ENCODE data around the gene PTH2. TPM values are rescaled to one million over a fixed set of nuclear protein-coding genes. Genes with fewer than 3 reads are reported as not detected.

Gene PTH2
- total RNA-seq, 6 experiments from 2014 or later = not detected

- Mint-ChIP-seq H3K27me3 (ENCODE audit: insufficient read depth) (no peaks in the 10 kb centered on the region), H3K27ac (no peak overlapping the region), H3K36me3 (ENCODE audit: low read depth) (no peaks in the 10 kb centered on the region), H3K4me3 (no peak overlapping the region), H3K4me1 (ENCODE audit: low read depth) (peaks cover 8% of the 10 kb centered on the region), H3K9me3 (no peaks in the 10 kb centered on the region)
- DNase-seq = no peak
- TF ChIP-seq, protein P1, sequence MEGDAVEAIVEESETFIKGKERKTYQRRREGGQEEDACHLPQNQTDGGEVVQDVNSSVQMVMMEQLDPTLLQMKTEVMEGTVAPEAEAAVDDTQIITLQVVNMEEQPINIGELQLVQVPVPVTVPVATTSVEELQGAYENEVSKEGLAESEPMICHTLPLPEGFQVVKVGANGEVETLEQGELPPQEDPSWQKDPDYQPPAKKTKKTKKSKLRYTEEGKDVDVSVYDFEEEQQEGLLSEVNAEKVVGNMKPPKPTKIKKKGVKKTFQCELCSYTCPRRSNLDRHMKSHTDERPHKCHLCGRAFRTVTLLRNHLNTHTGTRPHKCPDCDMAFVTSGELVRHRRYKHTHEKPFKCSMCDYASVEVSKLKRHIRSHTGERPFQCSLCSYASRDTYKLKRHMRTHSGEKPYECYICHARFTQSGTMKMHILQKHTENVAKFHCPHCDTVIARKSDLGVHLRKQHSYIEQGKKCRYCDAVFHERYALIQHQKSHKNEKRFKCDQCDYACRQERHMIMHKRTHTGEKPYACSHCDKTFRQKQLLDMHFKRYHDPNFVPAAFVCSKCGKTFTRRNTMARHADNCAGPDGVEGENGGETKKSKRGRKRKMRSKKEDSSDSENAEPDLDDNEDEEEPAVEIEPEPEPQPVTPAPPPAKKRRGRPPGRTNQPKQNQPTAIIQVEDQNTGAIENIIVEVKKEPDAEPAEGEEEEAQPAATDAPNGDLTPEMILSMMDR (IDR thresholded peaks at IDR 0.05) = no peak
Measured at GRCh38 chr19:49459388-49459787, 36.1 kb upstream of the PTH2 start.

- DNase-seq = no peak
- no peak overlapping the region for H3K27ac Mint-ChIP-seq
- H3K9me3 Mint-ChIP-seq = no peaks in the 10 kb centered on the region
- no peaks in the 10 kb centered on the region for H3K27me3 Mint-ChIP-seq (ENCODE audit: insufficient read depth)
- no peaks in the 10 kb centered on the region for H3K36me3 Mint-ChIP-seq (ENCODE audit: low read depth)
- TF ChIP-seq, protein P1 (IDR thresholded peaks at IDR 0.05) = no peak
- H3K4me1 Mint-ChIP-seq (ENCODE audit: low read depth) = peaks cover 8% of the 10 kb centered on the region
- no peak overlapping the region for H3K4me3 Mint-ChIP-seq
Measured at GRCh38 chr19:49458567-49458903, 35.3 kb upstream of the PTH2 start.

GRCh38 chr19:49456326-49456725, 33.1 kb upstream of the PTH2 start:
- peaks cover 3% of the 10 kb centered on the region; the same call in 1 of the 2 replicates for H3K36me3 Mint-ChIP-seq (ENCODE audit: low read depth)
- no peak for DNase-seq

GRCh38 chr19:49455773-49456172, 32.5 kb upstream of the PTH2 start:
- no peak for DNase-seq
- no peaks in the 10 kb centered on the region; the same call in 1 of the 2 replicates for H3K27me3 Mint-ChIP-seq (ENCODE audit: insufficient read depth)
- peak overlapping the region; percentile 53 for H3K27ac Mint-ChIP-seq
- H3K4me3 Mint-ChIP-seq = no peak overlapping the region; the same call in 1 of the 2 replicates
- TF ChIP-seq, protein P1 (IDR thresholded peaks at IDR 0.05) = no peak
- peaks cover 4% of the 10 kb centered on the region; the same call in 1 of the 2 replicates for H3K36me3 Mint-ChIP-seq (ENCODE audit: low read depth)
- H3K4me1 Mint-ChIP-seq (ENCODE audit: low read depth) = peaks cover 20% of the 10 kb centered on the region
- H3K9me3 Mint-ChIP-seq = no peaks in the 10 kb centered on the region

More at GRCh38 chr19:49456326-49456725, 33.1 kb upstream of the PTH2 start:
- H3K9me3 Mint-ChIP-seq = no peaks in the 10 kb centered on the region
- TF ChIP-seq, protein P1 (IDR thresholded peaks at IDR 0.05) = no peak
- H3K4me3 Mint-ChIP-seq = no peak overlapping the region
- no peaks in the 10 kb centered on the region; the same call in 1 of the 2 replicates for H3K27me3 Mint-ChIP-seq (ENCODE audit: insufficient read depth)
- H3K4me1 Mint-ChIP-seq (ENCODE audit: low read depth) = peaks cover 17% of the 10 kb centered on the region
- H3K27ac Mint-ChIP-seq = peak overlapping the region; percentile 53

DNA sequence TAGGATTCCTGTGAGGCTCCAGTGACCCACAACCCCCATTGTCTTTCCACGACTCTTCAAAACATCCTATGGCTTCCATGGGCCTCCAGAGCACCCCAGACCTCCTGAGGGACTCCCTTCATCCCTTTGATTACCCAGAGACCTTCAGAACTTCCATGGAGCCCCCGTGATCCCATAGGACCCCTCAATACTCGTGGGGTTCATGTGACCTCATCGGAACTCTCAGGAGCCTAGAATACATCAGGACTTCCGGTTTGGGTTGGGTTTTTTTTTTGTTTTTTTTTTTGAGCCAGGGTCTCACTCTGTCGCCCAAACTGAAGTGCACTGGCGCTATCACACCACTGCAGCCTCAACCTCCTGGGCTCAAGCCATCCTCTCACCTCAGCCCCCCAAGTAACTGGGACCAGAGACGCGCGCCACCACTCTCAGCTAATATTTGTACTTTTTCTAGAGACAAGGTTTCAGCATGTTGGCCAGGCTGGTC, 30.6 kb upstream of the PTH2 start:
- Mint-ChIP-seq H3K27me3 (ENCODE audit: insufficient read depth) (no peaks in the 10 kb centered on the region; the same call in 1 of the 2 replicates), H3K4me3 (peak overlapping the region; percentile 95), H3K36me3 (ENCODE audit: low read depth) (peaks cover 4% of the 10 kb centered on the region; the same call in 1 of the 2 replicates), H3K27ac (peak overlapping the region; percentile 99), H3K4me1 (ENCODE audit: low read depth) (peaks cover 28% of the 10 kb centered on the region), H3K9me3 (no peaks in the 10 kb centered on the region)
- TF ChIP-seq, protein P1 (IDR thresholded peaks at IDR 0.05) = no peak
- no peak for DNase-seq
